Kidney (tissue), 14 donors: ENCODE results near the gene SLC39A11. TPM values are rescaled to one million over a fixed set of nuclear protein-coding genes. Genes with fewer than 3 reads are reported as not detected.

Experiments used
- DNase-seq, 5 donors: peaks; one replicate each; pipeline ENCODE4 v3.0.0-alpha.2; 2013 to 2020
- FAIRE-seq: peaks from 2 replicates; lab custom pipeline; 2012; peaks lifted over from hg19 to GRCh38; lab: Jason Lieb, UNC
- H3K27ac ChIP-seq, 2 donors: one replicate each; pipeline ENCODE4 v1.7.0; 2013; ENCODE audit warnings: low read depth in 2 of 2, low read length in 2 of 2, inconsistent platforms in 1 of 2
- H3K27me3 ChIP-seq: one replicate; pipeline ENCODE4 v1.7.1; 2013; ENCODE audit warnings: low read length, inconsistent platforms; ENCODE audit not compliant: control insufficient read depth, insufficient read depth
- H3K36me3 ChIP-seq, 3 donors: one replicate each; pipeline versions ENCODE4 v1.7.0 to v1.7.1; 2013; ENCODE audit warnings: low read length in 3 of 3, control low read depth in 1 of 3, inconsistent platforms in 1 of 3; ENCODE audit not compliant: insufficient read depth in 3 of 3, control insufficient read depth in 2 of 3
- H3K4me1 ChIP-seq, 3 donors: one replicate each; pipeline versions ENCODE4 v1.7.0 to v1.7.1; 2013; ENCODE audit warnings: low read length in 3 of 3, inconsistent platforms in 1 of 3, low read depth in 1 of 3; ENCODE audit not compliant: control insufficient read depth in 2 of 3, insufficient read depth in 2 of 3
- H3K4me3 ChIP-seq, 3 donors: one replicate each; pipeline versions ENCODE4 v1.7.0 to v1.8.1; 2013; ENCODE audit warnings: low read length in 3 of 3, control low read depth in 1 of 3, inconsistent platforms in 1 of 3
- H3K9ac ChIP-seq, 3 donors: one replicate each; pipeline versions ENCODE4 v1.7.0 to v1.7.1; 2013; ENCODE audit warnings: low read length in 3 of 3, control low read depth in 1 of 3, inconsistent platforms in 1 of 3
- H3K9me3 ChIP-seq, 3 donors: one replicate each; pipeline versions ENCODE4 v1.7.0 to v1.7.1; 2013; ENCODE audit warnings: low read length in 3 of 3, control low read depth in 1 of 3, inconsistent platforms in 1 of 3; ENCODE audit not compliant: control insufficient read depth in 2 of 3, insufficient read depth in 1 of 3
- CTCF ChIP-seq: IDR thresholded peaks from 3 replicates; pipeline ENCODE4 v1.5.1; 2012; ENCODE audit warnings: mild to moderate bottlenecking, moderate library complexity, borderline replicate concordance; ENCODE audit not compliant: insufficient read depth; ENCODE audit errors: extremely low read depth
- intact Hi-C: fragments of 100-400 bp; cut with DNase I; formaldehyde crosslinking; loops from one replicate; pipeline ENCODE4 v1.11.1; 2022
- polyA plus RNA-seq: library from polyadenylated mRNA; stranded (reverse); fragments of 350-450 nt; fragmentation: Illumina TruSeq; extraction: RNeasy Lipid Tissue Mini Kit (QIAGEN cat#74804); gene quantifications from one replicate; pipeline ENCODE4 v1.2.3, GENCODE V29; 2014; ENCODE audit warnings: low read depth, low replicate concordance; ENCODE audit not compliant: insufficient read depth
- total RNA-seq: library from RNA; stranded (reverse); fragmentation: NEBNext Ultra II Directional; extraction: Animal tissue kit (Norgen Biotek cat#: 25700); gene quantifications from one replicate; pipeline ENCODE4 v1.2.1, GENCODE V29; 2021
- donor health status: control.
- donor health status: control.
- donor health status: control.
- donor health status: control.
- donor health status: control.
- donor health status: DM: yes; HTN: yes; CAD: no.
- donor health status: Normal renal cell carcinoma (clear cell type).

The SLC39A11 gene
- total and polyA plus RNA-seq, 2 donors from 2014 or later: 19.7 to 37.2 TPM

- no peak for FAIRE-seq
- H3K27me3 ChIP-seq: no peaks in the 10 kb centered on the region
- peaks cover 0 to 5% (median 0%) of the 10 kb centered on the region in 3 donors for H3K4me1 ChIP-seq
- H3K9ac ChIP-seq: no peak overlapping the region
- no peak for TF ChIP-seq CTCF
- H3K27ac ChIP-seq: no peak overlapping the region
- no peaks in the 10 kb centered on the region for H3K36me3 ChIP-seq
- DNase-seq: no peak
- intact Hi-C loops: no loop called here
- H3K4me3 ChIP-seq: no peak overlapping the region
- H3K9me3 ChIP-seq: no peaks in the 10 kb centered on the region
These were observed 35.3 kb downstream of the SLC39A11 start for GRCh38 chr17:73057196-73057595.

GRCh38 chr17:73052923-73053322 lies 39.6 kb downstream of the SLC39A11 start:
- no peak for TF ChIP-seq CTCF
- H3K9me3 ChIP-seq: no peaks in the 10 kb centered on the region
- no peaks in the 10 kb centered on the region for H3K36me3 ChIP-seq
- peak in 1 of 5 donors; percentile 27 for DNase-seq
- no peaks in the 10 kb centered on the region for H3K27me3 ChIP-seq
- no peak overlapping the region for H3K4me3 ChIP-seq
- intact Hi-C loops: no loop called here
- no peak for FAIRE-seq
- no peak overlapping the region for H3K9ac ChIP-seq
- peaks cover 0 to 5% (median 0%) of the 10 kb centered on the region in 3 donors for H3K4me1 ChIP-seq
- peak overlapping the region in 1 of 2 donors; percentile 43 for H3K27ac ChIP-seq

GRCh38 chr17:73050797-73051196 lies 41.7 kb downstream of the SLC39A11 start:
- H3K4me3 ChIP-seq: no peak overlapping the region
- H3K36me3 ChIP-seq: no peaks in the 10 kb centered on the region
- no peak overlapping the region for H3K9ac ChIP-seq
- no peak for DNase-seq
- intact Hi-C loops: no loop called here
- no peaks in the 10 kb centered on the region for H3K27me3 ChIP-seq
- FAIRE-seq: no peak
- no peaks in the 10 kb centered on the region for H3K9me3 ChIP-seq
- no peak overlapping the region for H3K27ac ChIP-seq
- H3K4me1 ChIP-seq: peaks cover 0 to 5% (median 0%) of the 10 kb centered on the region in 3 donors
- no peak for TF ChIP-seq CTCF

GRCh38 chr17:73048170-73048569 lies 44.3 kb downstream of the SLC39A11 start:
- H3K9ac ChIP-seq: no peak overlapping the region
- FAIRE-seq (no peak), DNase-seq (no peak)
- no peak overlapping the region for H3K4me3 ChIP-seq
- no peaks in the 10 kb centered on the region for H3K27me3 ChIP-seq
- TF ChIP-seq CTCF: no peak
- intact Hi-C loops: no loop called here
- H3K36me3 ChIP-seq: no peaks in the 10 kb centered on the region
- no peaks in the 10 kb centered on the region for H3K9me3 ChIP-seq
- H3K27ac ChIP-seq: no peak overlapping the region
- peaks cover 0 to 3% (median under 1%) of the 10 kb centered on the region in 3 donors for H3K4me1 ChIP-seq
